NCI-H128 (cell line): ENCODE results near the gene APBB1.

Source experiments
- DNase-seq: peaks from one replicate; lab custom pipeline; 2025; ENCODE audit not compliant: unreplicated experiment; lab: John Stamatoyannopoulos, UW

The APBB1 gene

GRCh38 chr11:6353367-6353987 lies 65.4 kb downstream of the APBB1 start:
- DNase-seq = peak; percentile 54

GRCh38 chr11:6351782-6352382 lies 67.0 kb downstream of the APBB1 start:
- no peak for DNase-seq

GRCh38 chr11:6350486-6350885 lies 68.4 kb downstream of the APBB1 start:
- DNase-seq = no peak

- DNase-seq = no peak
These were observed 68.9 kb downstream of the APBB1 start for GRCh38 chr11:6350043-6350442.

GRCh38 chr11:6345366-6345765 lies 73.5 kb downstream of the APBB1 start:
- DNase-seq = no peak
